T-cell (primary cell): ENCODE data around the gene MS4A7. TPM values are rescaled to one million over a fixed set of nuclear protein-coding genes. Genes with fewer than 3 reads are reported as not detected.
A peak's percentile ranks its signal among the peaks of the same experiment; 100 is the strongest.
"Not testable (repeated sequence)": the region's sequence is repeated elsewhere in the genome, so short reads cannot be mapped to it uniquely, and the experiment has no call there.

Experiments
- ATAC-seq, 4 experiments: fragments of 200-7000 bp in 3 of 4; fragments of 150-1000 bp in 1 of 4; cut with Tn5 transposase; replicated peaks in 1 of 4; 1 replicate in 3 of 4; 2 replicates in 1 of 4; pipeline ENCODE4 v1.10.0; 2021; ENCODE audit warnings: moderate library complexity in 3 of 4, mild to moderate bottlenecking in 2 of 4, moderate number of reproducible peaks in 1 of 4
- CTCF ChIA-PET, 2 donors: fragments of 300-600 bp; sonication (Branson Sonifier 250); formaldehyde crosslinking; loops; one replicate each; lab custom pipeline; 2022; ENCODE audit warnings: antibody characterized with exemption in 2 of 2; lab: Charles Lee
- POLR2A ChIA-PET, 2 donors: fragments of 300-600 bp; sonication (Branson Sonifier 250); formaldehyde crosslinking; loops; one replicate each; lab custom pipeline; 2022; ENCODE audit warnings: antibody characterized with exemption in 2 of 2; lab: Charles Lee
- DNase-seq, 35 experiments: peaks; one replicate each; pipeline versions ENCODE4 v3.0.0 to v3.0.0-alpha.2; 2013 to 2023
- H3K27ac ChIP-seq: one replicate; pipeline ENCODE4 v1.5.1; 2013; ENCODE audit warnings: low read length
- H3K27me3 ChIP-seq, 2 experiments: replicated peaks in 1 of 2; 1 replicate in 1 of 2; 2 replicates in 1 of 2; pipeline versions ENCODE4 v1.6.1 to v1.7.0; 2013; ENCODE audit warnings: low read length in 1 of 2, mixed read lengths in 1 of 2; ENCODE audit not compliant: control insufficient read depth in 2 of 2, insufficient read depth in 2 of 2; ENCODE audit errors: extremely low read depth in 1 of 2
- H3K36me3 ChIP-seq, 2 donors: 1 replicate in 1 of 2; 2 replicates in 1 of 2; pipeline versions ENCODE4 v1.6.1 to v1.7.0; 2013; ENCODE audit warnings: low read length in 1 of 2; ENCODE audit not compliant: control insufficient read depth in 2 of 2, insufficient read depth in 1 of 2; ENCODE audit errors: extremely low read depth in 1 of 2
- H3K4me1 ChIP-seq, 2 experiments: 1 replicate in 1 of 2; 2 replicates in 1 of 2; pipeline versions ENCODE4 v1.6.1 to v1.7.0; 2013; ENCODE audit warnings: low read length in 2 of 2, mixed read lengths in 1 of 2; ENCODE audit not compliant: insufficient read depth in 2 of 2, control insufficient read depth in 1 of 2; ENCODE audit errors: extremely low read depth in 1 of 2
- H3K4me3 ChIP-seq, 2 donors: 1 replicate in 1 of 2; 2 replicates in 1 of 2; pipeline versions ENCODE4 v1.5.1 to v1.7.0; 2013; ENCODE audit warnings: mild to moderate bottlenecking in 2 of 2, low read length in 1 of 2, moderate library complexity in 1 of 2; ENCODE audit not compliant: control insufficient read depth in 1 of 2; ENCODE audit errors: extremely low read depth in 1 of 2
- H3K9me3 ChIP-seq: 2 replicates; pipeline ENCODE4 v1.7.0; 2013
- H3K27ac Mint-ChIP-seq, 2 donors: one replicate each; pipeline ENCODE4 v1.8.0; 2020 to 2021; ENCODE audit warnings: mild to moderate bottlenecking in 2 of 2, mixed read lengths in 2 of 2
- H3K27me3 Mint-ChIP-seq, 2 donors: one replicate each; pipeline ENCODE4 v1.8.0; 2021 to 2022; ENCODE audit warnings: mixed read lengths in 2 of 2
- H3K36me3 Mint-ChIP-seq: one replicate; pipeline ENCODE4 v1.8.0; 2021; ENCODE audit warnings: mixed read lengths
- H3K4me1 Mint-ChIP-seq, 3 donors: one replicate each; pipeline ENCODE4 v1.8.0; 2020 to 2022; ENCODE audit warnings: mixed read lengths in 3 of 3, mild to moderate bottlenecking in 1 of 3
- H3K4me3 Mint-ChIP-seq, 3 donors: one replicate each; pipeline ENCODE4 v1.8.0; 2020 to 2022; ENCODE audit warnings: mild to moderate bottlenecking in 3 of 3, mixed read lengths in 3 of 3, moderate library complexity in 3 of 3
- H3K9me3 Mint-ChIP-seq, 3 donors: one replicate each; pipeline ENCODE4 v1.8.0; 2020 to 2022; ENCODE audit warnings: mixed read lengths in 3 of 3
- whole genome bisulfite sequencing: methylation state at CpG from one replicate; pipeline ENCODE4 v1.1.5; 2013; ENCODE audit warnings: missing lambda C conversion rate; ENCODE audit not compliant: insufficient coverage; 5-methylcytosine and 5-hydroxymethylcytosine counted together
- total RNA-seq, 35 experiments: library from RNA in 6 of 35; stranded (reverse) in 6 of 35; fragments of 120-200 nt in 1 of 35; gene quantifications; one replicate each; pipeline versions ENCODE4 v1.2.1 to v1.2.4 and lab custom pipeline; 2013 to 2026

The MS4A7 gene
- total RNA-seq, 5 donors from 2014 or later (not counting 1 experiment from before 2014, with no cell fraction given): 0.43 to 1.0 (median 0.77) TPM; not detected in 1

DNA sequence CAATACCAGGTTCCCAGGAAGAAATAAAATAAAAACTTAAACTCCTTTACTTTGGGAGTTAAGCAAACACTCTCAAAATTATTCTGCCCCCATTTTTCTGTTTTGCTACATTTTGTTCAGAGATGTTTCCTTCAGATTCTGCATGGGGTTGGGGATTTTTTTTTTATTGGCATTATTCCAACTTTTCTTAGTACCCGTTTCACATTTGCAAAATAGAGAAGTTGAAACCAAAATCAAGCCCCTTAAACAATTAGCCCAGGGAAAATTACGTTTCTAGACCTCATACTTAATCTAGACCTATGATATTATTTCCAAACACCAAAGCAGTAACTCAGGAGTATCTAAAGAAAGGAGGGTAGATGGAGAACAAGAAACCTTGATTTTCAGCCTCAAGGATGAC lies 20.6 kb upstream of the MS4A7 start:
- peaks cover 4 to 5% of the 10 kb centered on the region in 2 donors for H3K27me3 Mint-ChIP-seq
- H3K36me3 Mint-ChIP-seq: no peaks in the 10 kb centered on the region
- no peaks in the 10 kb centered on the region for H3K4me1 ChIP-seq
- ChIA-PET POLR2A (no interaction called here), CTCF (no interaction called here)
- no peak overlapping the region for H3K27ac Mint-ChIP-seq
- peaks cover 0 to 12% of the 10 kb centered on the region in 2 experiments for H3K27me3 ChIP-seq
- DNase-seq (no peak), ATAC-seq (no peak)
- H3K9me3 Mint-ChIP-seq: peaks cover 0 to 9% (median 1%) of the 10 kb centered on the region in 3 donors
- no CpG with 5 or more reads among the region's 2 CpGs for WGBS
- no peaks in the 10 kb centered on the region for H3K36me3 ChIP-seq
- no peak overlapping the region for H3K4me3 Mint-ChIP-seq
- no peak overlapping the region for H3K4me3 ChIP-seq
- H3K4me1 Mint-ChIP-seq: peaks cover 0 to 3% (median 0%) of the 10 kb centered on the region in 3 donors
- H3K9me3 ChIP-seq: no peaks in the 10 kb centered on the region
- H3K27ac ChIP-seq: no peak overlapping the region

DNA sequence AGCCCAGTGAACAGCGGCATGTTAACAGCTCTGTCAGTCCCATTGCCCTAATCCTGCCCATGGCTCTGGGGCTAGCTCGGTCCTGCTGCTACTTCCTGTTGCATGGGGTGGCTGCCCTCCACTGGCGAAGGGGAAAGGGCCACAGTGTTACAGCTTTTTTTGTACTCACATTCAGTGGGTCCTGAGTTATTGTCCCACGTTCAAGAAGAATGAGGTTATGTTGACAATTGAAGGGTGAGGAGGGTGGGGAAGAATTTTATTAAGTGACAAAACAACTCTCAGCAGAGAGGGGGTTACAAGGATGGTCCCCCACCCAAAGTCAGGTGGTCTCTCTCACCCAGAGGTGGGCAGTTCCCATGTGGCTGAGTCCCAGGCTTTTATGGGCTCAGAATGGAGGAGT lies 17.7 kb upstream of the MS4A7 start:
- 74% methylated on average over 3 of the region's 4 CpGs for WGBS
- Mint-ChIP-seq H3K36me3 (no peaks in the 10 kb centered on the region), H3K4me3 (no peak overlapping the region), H3K27ac (no peak overlapping the region), H3K9me3 (no peaks in the 10 kb centered on the region), H3K27me3 (peaks cover 16 to 19% of the 10 kb centered on the region in 2 donors), H3K4me1 (peaks cover 0 to 3% (median 0%) of the 10 kb centered on the region in 3 donors)
- H3K9me3 ChIP-seq: no peaks in the 10 kb centered on the region
- no peak overlapping the region for H3K4me3 ChIP-seq
- POLR2A ChIA-PET: no interaction called here
- no peak for ATAC-seq
- CTCF ChIA-PET: no interaction called here
- H3K4me1 ChIP-seq: no peaks in the 10 kb centered on the region
- H3K36me3 ChIP-seq: no peaks in the 10 kb centered on the region
- H3K27ac ChIP-seq: no peak overlapping the region
- peaks cover 0 to 12% of the 10 kb centered on the region in 2 experiments for H3K27me3 ChIP-seq
- DNase-seq: no peak

DNA sequence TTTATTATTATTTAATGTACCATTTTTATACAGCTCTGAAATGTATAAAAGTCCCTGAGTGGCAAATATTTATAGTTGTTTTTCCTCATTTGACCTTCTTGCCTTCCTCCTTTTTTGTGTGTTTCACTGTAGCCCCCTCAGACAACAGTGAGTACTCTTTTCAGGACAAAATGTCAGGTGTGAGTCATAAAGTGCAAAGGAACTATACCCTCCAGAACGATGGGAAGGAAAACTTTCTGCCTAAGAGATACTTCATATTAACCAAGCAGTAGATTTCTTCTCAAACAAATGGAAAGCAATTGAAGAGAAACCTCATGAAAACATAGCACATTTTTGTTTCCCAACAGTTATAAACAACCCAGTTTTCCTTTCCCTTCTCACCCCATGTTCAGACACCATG lies 16.1 kb upstream of the MS4A7 start:
- H3K36me3 Mint-ChIP-seq: no peaks in the 10 kb centered on the region
- H3K27me3 Mint-ChIP-seq: peaks cover 16 to 19% of the 10 kb centered on the region in 2 donors
- no peak for ATAC-seq
- no peaks in the 10 kb centered on the region for H3K36me3 ChIP-seq
- no peaks in the 10 kb centered on the region for H3K4me1 ChIP-seq
- H3K9me3 Mint-ChIP-seq: no peaks in the 10 kb centered on the region
- H3K27ac Mint-ChIP-seq: no peak overlapping the region
- H3K27me3 ChIP-seq: peaks cover 0 to 9% of the 10 kb centered on the region in 2 experiments
- H3K9me3 ChIP-seq: no peaks in the 10 kb centered on the region
- H3K4me1 Mint-ChIP-seq: peaks cover 0 to 3% (median 0%) of the 10 kb centered on the region in 3 donors
- no peak overlapping the region for H3K4me3 Mint-ChIP-seq
- DNase-seq: no peak
- CTCF ChIA-PET: interaction anchor here in 1 of 2 donors (0.8 to 1.7 kb wide), 3 partner anchors 13 to 258 kb away, joined by 3 to 4 read pairs (median 3); no protein-coding TSS in a partner anchor
- H3K4me3 ChIP-seq: no peak overlapping the region
- WGBS: no CpG with 5 or more reads among the region's 1 CpG
- POLR2A ChIA-PET: no interaction called here
- no peak overlapping the region for H3K27ac ChIP-seq

DNA sequence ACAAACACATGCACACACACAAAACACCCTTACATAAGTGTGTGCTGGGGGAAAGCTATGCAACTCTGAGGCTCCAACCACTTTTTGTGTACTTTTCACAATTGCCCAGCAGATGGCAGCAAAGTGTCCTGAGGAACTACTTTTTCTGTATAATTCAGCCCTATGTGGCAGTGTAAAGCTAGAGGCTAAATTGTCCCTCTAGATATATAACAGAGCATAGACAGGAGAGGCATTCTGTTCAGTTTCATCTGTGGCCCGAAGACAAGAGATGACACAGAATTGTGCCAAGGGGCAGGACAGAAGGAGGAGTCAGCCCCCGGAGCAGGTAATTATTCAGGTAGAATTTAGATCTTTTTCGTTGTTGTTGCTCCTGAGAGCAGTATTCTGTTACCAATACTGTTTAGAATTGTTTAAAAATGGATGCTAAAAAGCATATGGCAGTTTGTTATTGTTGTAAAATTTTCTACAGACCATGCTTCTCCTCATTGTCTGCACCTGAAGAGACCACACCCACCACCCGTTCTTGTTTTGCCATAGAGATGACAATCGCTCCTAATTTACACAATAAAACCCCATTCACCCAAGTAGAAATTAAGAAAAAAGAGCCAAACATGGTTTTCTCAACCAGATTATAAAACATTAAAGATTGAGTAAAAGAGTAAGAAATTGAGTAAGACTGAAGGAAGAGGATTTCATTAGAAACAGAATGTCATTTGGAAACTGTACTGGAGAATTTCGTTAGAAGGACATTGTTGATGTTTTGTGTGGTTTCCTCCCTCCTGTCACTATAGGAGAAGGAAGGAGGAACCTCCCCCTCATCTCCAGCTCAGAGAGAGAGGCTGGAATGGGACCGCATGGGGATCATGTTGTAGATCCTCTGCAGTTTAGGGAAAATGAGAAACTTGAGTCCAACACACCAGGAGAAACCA lies 14.5 kb upstream of the MS4A7 start:
- DNase-seq (peak in 32 of 35 experiments; percentile 10 to 75 (median 30)), ATAC-seq (peak in 2 of 4 experiments; percentile 43 to 46)
- H3K27ac Mint-ChIP-seq: peak overlapping the region in 1 of 2 donors; percentile 47
- WGBS: 60% methylated on average over 3 of the region's 7 CpGs
- peaks cover 16 to 23% of the 10 kb centered on the region in 2 donors for H3K27me3 Mint-ChIP-seq
- Histone ChIP-seq H3K4me1 (no peaks in the 10 kb centered on the region), H3K9me3 (no peaks in the 10 kb centered on the region), H3K4me3 (no peak overlapping the region), H3K36me3 (no peaks in the 10 kb centered on the region), H3K27me3 (peaks cover 0 to 9% of the 10 kb centered on the region in 2 experiments), H3K27ac (no peak overlapping the region)
- CTCF ChIA-PET: interaction anchor here (0.6 to 1.7 kb wide), 13 partner anchors 9 to 255 kb away, joined by 3 to 10 read pairs (median 4); no protein-coding TSS in a partner anchor
- no peaks in the 10 kb centered on the region for H3K36me3 Mint-ChIP-seq
- POLR2A ChIA-PET: no interaction called here
- no peak overlapping the region for H3K4me3 Mint-ChIP-seq
- no peaks in the 10 kb centered on the region for H3K9me3 Mint-ChIP-seq
- no peaks in the 10 kb centered on the region for H3K4me1 Mint-ChIP-seq

DNA sequence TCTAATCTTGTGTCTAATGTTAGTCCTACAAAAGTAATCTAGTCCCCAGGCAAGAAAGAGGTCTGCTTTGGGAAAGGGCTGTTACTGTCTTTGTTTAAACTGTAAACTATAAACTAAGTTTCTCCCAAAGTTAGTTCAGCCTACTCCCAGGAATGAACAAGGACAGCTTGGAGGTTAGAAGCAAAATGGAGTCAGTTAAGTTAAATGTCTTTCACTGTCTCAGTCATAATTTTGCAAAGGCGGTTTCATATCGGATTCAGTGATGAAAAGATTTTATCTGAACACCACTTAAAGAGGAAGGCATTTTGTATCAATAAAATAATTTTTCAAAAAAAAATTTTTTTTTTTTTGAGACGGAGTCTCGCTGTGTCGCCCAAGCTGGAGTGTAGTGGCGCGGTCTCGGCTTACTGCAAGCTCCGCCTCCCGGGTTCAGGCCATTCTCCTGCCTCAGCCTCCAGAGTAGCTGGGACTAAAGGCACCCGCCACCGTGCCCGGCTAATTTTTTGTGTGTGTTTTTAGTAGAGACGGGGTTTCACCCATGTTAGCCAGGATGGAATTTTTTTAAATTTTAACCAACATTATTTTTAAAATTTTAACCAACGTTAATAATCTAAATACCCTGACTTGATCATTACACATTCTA lies 11.9 kb upstream of the MS4A7 start:
- H3K27me3 Mint-ChIP-seq: peaks cover 21 to 25% of the 10 kb centered on the region in 2 donors
- ATAC-seq, H3K9me3 ChIP-seq, DNase-seq, CTCF ChIA-PET, POLR2A ChIA-PET, H3K27ac Mint-ChIP-seq, H3K27me3 ChIP-seq, H3K36me3 ChIP-seq, H3K4me1 Mint-ChIP-seq, H3K4me3 ChIP-seq, H3K36me3 Mint-ChIP-seq, H3K4me1 ChIP-seq, H3K27ac ChIP-seq, H3K9me3 Mint-ChIP-seq, H3K4me3 Mint-ChIP-seq: not testable (repeated sequence)
- WGBS: 97% methylated on average over 7 of the region's 15 CpGs

DNA sequence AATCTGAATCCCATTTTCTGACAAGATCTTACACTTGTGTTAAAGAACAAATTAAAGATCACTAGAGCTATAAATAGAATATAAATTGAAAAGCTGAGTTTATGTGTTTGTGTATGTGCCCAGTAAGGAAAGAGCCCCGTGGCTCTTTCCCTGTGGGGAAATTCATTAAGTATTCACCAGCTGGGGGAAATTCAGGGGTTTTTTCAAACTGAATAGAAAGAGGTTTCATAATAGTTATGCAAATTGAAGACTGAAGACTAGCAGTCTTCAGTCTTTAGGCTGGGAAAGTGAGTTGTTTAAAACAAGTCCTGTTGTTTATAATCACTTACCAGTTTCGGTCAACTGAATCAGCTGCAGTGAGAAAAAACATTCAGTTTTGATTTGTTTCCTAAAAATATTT lies 11.3 kb upstream of the MS4A7 start:
- Histone ChIP-seq H3K4me3 (no peak overlapping the region), H3K4me1 (no peaks in the 10 kb centered on the region), H3K36me3 (no peaks in the 10 kb centered on the region), H3K27me3 (no peaks in the 10 kb centered on the region), H3K27ac (no peak overlapping the region), H3K9me3 (no peaks in the 10 kb centered on the region)
- Mint-ChIP-seq H3K4me3 (no peak overlapping the region), H3K36me3 (no peaks in the 10 kb centered on the region), H3K4me1 (no peaks in the 10 kb centered on the region), H3K9me3 (no peaks in the 10 kb centered on the region), H3K27ac (no peak overlapping the region), H3K27me3 (peaks cover 23 to 30% of the 10 kb centered on the region in 2 donors)
- 0% methylated on average over 1 of the region's 2 CpGs for WGBS
- DNase-seq: no peak
- POLR2A ChIA-PET: no interaction called here
- no peak for ATAC-seq
- CTCF ChIA-PET: no interaction called here
